Measurements from ENCODE around the gene IRF2. TPM values are rescaled to one million over a fixed set of nuclear protein-coding genes. Genes with fewer than 3 reads are reported as not detected.

Gene IRF2
- total and polyA plus RNA-seq, 4 donors: 16.4 to 65.8 (median 43.1) TPM

DNA sequence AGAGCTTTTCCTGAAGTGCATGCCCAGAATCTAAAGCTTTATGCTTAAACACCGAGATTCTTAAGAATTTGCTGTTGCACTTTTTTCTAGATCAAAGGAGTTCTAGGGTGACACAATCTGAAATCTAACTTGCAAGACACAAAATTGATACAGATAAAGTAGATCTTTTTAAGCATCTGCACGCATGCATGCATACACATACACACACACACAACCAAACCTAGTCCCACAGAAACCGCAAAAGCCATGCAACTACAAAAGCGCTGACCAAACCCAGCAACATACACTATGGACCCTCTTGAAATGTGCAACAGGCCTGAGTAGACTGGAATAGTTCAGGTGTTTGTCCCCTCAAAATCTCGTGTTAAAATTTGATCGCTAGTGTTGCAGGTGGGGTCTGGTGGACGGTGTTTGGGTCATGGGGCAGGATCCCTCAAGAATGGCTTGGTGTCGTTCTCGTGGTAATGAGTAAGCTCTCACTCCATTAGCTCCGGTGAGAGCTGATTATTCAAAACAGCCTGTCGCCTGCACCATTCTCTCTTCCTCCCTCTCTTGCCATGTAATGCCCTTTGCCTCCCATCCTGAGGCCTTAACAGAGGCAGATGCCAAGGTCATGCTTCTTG lies 52.7 kb downstream of the IRF2 start:
- Histone ChIP-seq H3K4me1 (ENCODE audit: control insufficient read depth in 5 of 5, insufficient read depth in 5 of 5, low read length in 5 of 5) (peaks cover 0 to 21% (median 8%) of the 10 kb centered on the region in 5 donors), H3K27me3 (ENCODE audit: control insufficient read depth in 3 of 3, insufficient read depth in 3 of 3, low read length in 2 of 3) (no peaks in the 10 kb centered on the region), H3K9ac (ENCODE audit: insufficient read depth in 1 of 2, low read length in 2 of 2) (no peak overlapping the region), H3K36me3 (ENCODE audit: control insufficient read depth in 4 of 4, insufficient read depth in 4 of 4, low read length in 4 of 4) (peaks cover 8 to 36% (median 23%) of the 10 kb centered on the region in 4 donors), H3K27ac (ENCODE audit: low read depth in 1 of 2, low read length in 1 of 2) (no peak overlapping the region), H3K9me3 (ENCODE audit: control insufficient read depth in 4 of 4, insufficient read depth in 3 of 4, low read length in 3 of 4) (peaks cover 0 to 6% (median 0%) of the 10 kb centered on the region in 4 donors), H3K4me3 (no peak overlapping the region)
- WGBS, 2 donors: 84 to 95% methylated on average over 11 of the region's 11 CpGs
- DNase-seq: no peak
- TF ChIP-seq, protein P1, sequence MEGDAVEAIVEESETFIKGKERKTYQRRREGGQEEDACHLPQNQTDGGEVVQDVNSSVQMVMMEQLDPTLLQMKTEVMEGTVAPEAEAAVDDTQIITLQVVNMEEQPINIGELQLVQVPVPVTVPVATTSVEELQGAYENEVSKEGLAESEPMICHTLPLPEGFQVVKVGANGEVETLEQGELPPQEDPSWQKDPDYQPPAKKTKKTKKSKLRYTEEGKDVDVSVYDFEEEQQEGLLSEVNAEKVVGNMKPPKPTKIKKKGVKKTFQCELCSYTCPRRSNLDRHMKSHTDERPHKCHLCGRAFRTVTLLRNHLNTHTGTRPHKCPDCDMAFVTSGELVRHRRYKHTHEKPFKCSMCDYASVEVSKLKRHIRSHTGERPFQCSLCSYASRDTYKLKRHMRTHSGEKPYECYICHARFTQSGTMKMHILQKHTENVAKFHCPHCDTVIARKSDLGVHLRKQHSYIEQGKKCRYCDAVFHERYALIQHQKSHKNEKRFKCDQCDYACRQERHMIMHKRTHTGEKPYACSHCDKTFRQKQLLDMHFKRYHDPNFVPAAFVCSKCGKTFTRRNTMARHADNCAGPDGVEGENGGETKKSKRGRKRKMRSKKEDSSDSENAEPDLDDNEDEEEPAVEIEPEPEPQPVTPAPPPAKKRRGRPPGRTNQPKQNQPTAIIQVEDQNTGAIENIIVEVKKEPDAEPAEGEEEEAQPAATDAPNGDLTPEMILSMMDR (IDR thresholded peaks at IDR 0.05; ENCODE audit: control extremely low read depth, extremely low read depth): no peak
- ATAC-seq (ENCODE audit: insufficient read depth, low FRiP score): no peak

DNA sequence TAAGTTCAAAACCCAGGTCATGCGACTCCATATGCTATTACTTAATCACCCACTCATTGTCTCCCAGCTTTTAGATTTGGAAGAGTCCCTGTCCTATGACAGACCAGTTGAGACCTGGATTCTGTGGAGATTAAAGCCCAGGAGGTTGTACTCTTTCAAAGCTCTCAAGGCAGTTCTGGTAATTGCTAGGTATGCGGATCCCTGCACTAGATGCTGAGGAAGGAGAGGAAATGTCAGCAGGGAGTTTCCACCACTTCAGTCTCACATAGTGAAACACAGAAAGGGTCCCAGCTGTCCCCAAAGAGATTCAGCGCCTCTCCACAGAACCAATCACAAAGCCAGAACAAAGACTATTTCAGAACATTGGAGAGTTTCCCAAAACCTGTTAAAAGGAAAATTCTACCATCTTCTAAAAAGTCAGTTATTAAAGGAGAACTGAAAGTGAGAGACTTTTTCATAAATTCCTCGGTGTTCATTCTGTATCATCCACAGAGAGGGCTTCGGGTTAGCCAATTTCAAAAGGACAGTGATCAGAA lies 53.4 kb downstream of the IRF2 start:
- H3K4me1 ChIP-seq (ENCODE audit: control insufficient read depth in 5 of 5, insufficient read depth in 5 of 5, low read length in 5 of 5): peaks cover 0 to 21% (median 8%) of the 10 kb centered on the region in 5 donors
- no peak overlapping the region for H3K9ac ChIP-seq (ENCODE audit: insufficient read depth in 1 of 2, low read length in 2 of 2)
- no peak for ATAC-seq (ENCODE audit: insufficient read depth, low FRiP score)
- 70 to 82% methylated on average over 5 of the region's 5 CpGs for WGBS, 2 donors
- peaks cover 7 to 29% (median 18%) of the 10 kb centered on the region in 4 donors for H3K36me3 ChIP-seq (ENCODE audit: control insufficient read depth in 4 of 4, insufficient read depth in 4 of 4, low read length in 4 of 4)
- no peak overlapping the region for H3K4me3 ChIP-seq
- peaks cover 0 to 6% (median 0%) of the 10 kb centered on the region in 4 donors for H3K9me3 ChIP-seq (ENCODE audit: control insufficient read depth in 4 of 4, insufficient read depth in 3 of 4, low read length in 3 of 4)
- TF ChIP-seq, protein P1 (IDR thresholded peaks at IDR 0.05; ENCODE audit: control extremely low read depth, extremely low read depth): no peak
- H3K27me3 ChIP-seq (ENCODE audit: control insufficient read depth in 3 of 3, insufficient read depth in 3 of 3, low read length in 2 of 3): no peaks in the 10 kb centered on the region
- H3K27ac ChIP-seq (ENCODE audit: low read depth in 1 of 2, low read length in 1 of 2): no peak overlapping the region
- DNase-seq: no peak

DNA sequence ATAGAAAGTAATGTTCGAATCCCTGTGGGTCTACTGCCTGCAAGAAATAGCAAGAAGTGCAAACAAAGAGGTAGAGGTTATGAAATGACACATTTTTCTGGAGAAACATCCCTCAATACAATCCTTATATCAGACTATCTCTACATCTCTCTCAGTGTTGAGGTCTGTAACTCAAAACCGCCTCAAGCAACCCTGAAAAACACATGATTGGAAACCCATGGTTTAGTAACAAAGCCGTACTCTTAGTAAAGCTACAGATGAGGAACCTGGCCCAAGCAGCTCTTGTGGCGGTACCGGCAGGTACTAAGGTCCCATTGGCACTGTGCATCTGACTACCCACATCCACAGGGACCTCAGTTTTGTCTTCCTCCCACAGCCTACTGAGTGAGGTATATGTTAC lies 53.9 kb downstream of the IRF2 start:
- no peaks in the 10 kb centered on the region for H3K27me3 ChIP-seq (ENCODE audit: control insufficient read depth in 3 of 3, insufficient read depth in 3 of 3, low read length in 2 of 3)
- H3K4me3 ChIP-seq: no peak overlapping the region
- ATAC-seq (ENCODE audit: insufficient read depth, low FRiP score) (no peak), DNase-seq (no peak)
- H3K27ac ChIP-seq (ENCODE audit: low read depth in 1 of 2, low read length in 1 of 2): no peak overlapping the region
- peaks cover 0 to 6% (median 0%) of the 10 kb centered on the region in 4 donors for H3K9me3 ChIP-seq (ENCODE audit: control insufficient read depth in 4 of 4, insufficient read depth in 3 of 4, low read length in 3 of 4)
- peaks cover 0 to 21% (median 7%) of the 10 kb centered on the region in 5 donors for H3K4me1 ChIP-seq (ENCODE audit: control insufficient read depth in 5 of 5, insufficient read depth in 5 of 5, low read length in 5 of 5)
- H3K9ac ChIP-seq (ENCODE audit: insufficient read depth in 1 of 2, low read length in 2 of 2): no peak overlapping the region
- TF ChIP-seq, protein P1 (IDR thresholded peaks at IDR 0.05; ENCODE audit: control extremely low read depth, extremely low read depth): no peak
- H3K36me3 ChIP-seq (ENCODE audit: control insufficient read depth in 4 of 4, insufficient read depth in 4 of 4, low read length in 4 of 4): peaks cover 10 to 31% (median 20%) of the 10 kb centered on the region in 4 donors
- 85 to 87% methylated on average over 5 of the region's 5 CpGs for WGBS, 2 donors
